Measurements from ENCODE around the gene CYB5RL.

- no peak for TF ChIP-seq POLR2A (IDR thresholded peaks at IDR 0.05)
- no peak for TF ChIP-seq CTCF (IDR thresholded peaks at IDR 0.05)
These were observed 46.0 kb downstream of the CYB5RL start for GRCh38 chr1:54153535-54154439.

Measured in esophagus squamous epithelium (tissue), 4 donors.